Left ventricle myocardium inferior (tissue), 1 donor: ENCODE data around the gene TMEM238. TPM values are rescaled to one million over a fixed set of nuclear protein-coding genes. Genes with fewer than 3 reads are reported as not detected.

ENCODE experiments used
- total RNA-seq: library from RNA; stranded (reverse); fragmentation: NEBNext Ultra II Directional; extraction: Animal tissue kit (Norgen Biotek cat#: 25700); gene quantifications from one replicate; pipeline ENCODE4 v1.2.1, GENCODE V29; 2021
- donor health status: DM: no; HTN: yes; CAD: no; lungs with severe emphysema.

The TMEM238 gene
- total RNA-seq, 1 donor from 2014 or later: 0.69 TPM

Other genes with a start within 250 kb of the TMEM238 start
- 140 TPM for gene TNNT1, start 235.1 kb downstream of the TMEM238 start, total RNA-seq
- gene TNNI3, start 226.6 kb downstream of the TMEM238 start, total RNA-seq: 7,701 TPM
- gene DNAAF3, start 217.7 kb downstream of the TMEM238 start, total RNA-seq: 1.8 TPM
- gene SYT5, start 204.0 kb downstream of the TMEM238 start, total RNA-seq: not detected
- 1.1 TPM for gene PTPRH, start 174.8 kb downstream of the TMEM238 start, total RNA-seq
- gene TMEM86B, start 155.5 kb downstream of the TMEM238 start, total RNA-seq: 2.1 TPM
- gene PPP6R1, start 125.3 kb downstream of the TMEM238 start, total RNA-seq: 39.8 TPM
- 29.0 TPM for gene HSPBP1, start 104.2 kb downstream of the TMEM238 start, total RNA-seq
- 3.0 TPM for gene BRSK1, start 100.3 kb downstream of the TMEM238 start, total RNA-seq
- 2.0 TPM for gene TMEM150B, start 59.0 kb downstream of the TMEM238 start, total RNA-seq
- gene KMT5C, start 44.4 kb downstream of the TMEM238 start, total RNA-seq: 5.1 TPM
- not detected for gene COX6B2, start 29.6 kb downstream of the TMEM238 start, total RNA-seq
- gene GARIN5B, start 21.0 kb downstream of the TMEM238 start, total RNA-seq: not detected
- gene IL11, start 13.8 kb downstream of the TMEM238 start, total RNA-seq: not detected
- gene TMEM190, start 7.5 kb downstream of the TMEM238 start, total RNA-seq: not detected
- gene RPL28, start 1.6 kb upstream of the TMEM238 start, total RNA-seq: 559 TPM
- 33.2 TPM for gene UBE2S, start 23.5 kb upstream of the TMEM238 start, total RNA-seq
- not detected for gene SHISA7, start 59.0 kb upstream of the TMEM238 start, total RNA-seq
- gene ISOC2, start 77.3 kb upstream of the TMEM238 start, total RNA-seq: 52.6 TPM
- gene C19orf85, start 80.5 kb upstream of the TMEM238 start, total RNA-seq: not detected
- 5.4 TPM for gene ZNF628, start 92.3 kb upstream of the TMEM238 start, total RNA-seq
- gene NAT14, start 100.9 kb upstream of the TMEM238 start, total RNA-seq: 5.2 TPM
- gene SSC5D, start 104.1 kb upstream of the TMEM238 start, total RNA-seq: 3.7 TPM
- gene SBK2, start 152.8 kb upstream of the TMEM238 start, total RNA-seq: 6.5 TPM
- gene SBK3, start 161.3 kb upstream of the TMEM238 start, total RNA-seq: 21.1 TPM
- gene ZNF579, start 196.6 kb upstream of the TMEM238 start, total RNA-seq: 11.5 TPM
- 16.0 TPM for gene FIZ1, start 215.2 kb upstream of the TMEM238 start, total RNA-seq
- gene ZNF524, start 216.0 kb upstream of the TMEM238 start, total RNA-seq: 15.6 TPM
- gene ZNF865, start 221.4 kb upstream of the TMEM238 start, total RNA-seq: 17.0 TPM
- 13.2 TPM for gene ZNF784, start 240.3 kb upstream of the TMEM238 start, total RNA-seq